Endothelial cell (in vitro differentiated cells): ENCODE measurements around the gene NHLH1. TPM values are rescaled to one million over a fixed set of nuclear protein-coding genes. Genes with fewer than 3 reads are reported as not detected.

ENCODE experiments used
- DNase-seq: peaks from one replicate; pipeline ENCODE4 v3.0.0; 2021; ENCODE audit warnings: low spot score
- H3K27ac Mint-ChIP-seq: one replicate; pipeline ENCODE4 v1.8.0; 2021; ENCODE audit warnings: mixed read lengths, inconsistent platforms; ENCODE audit not compliant: unreplicated experiment
- H3K27me3 Mint-ChIP-seq: one replicate; pipeline ENCODE4 v1.8.0; 2021; ENCODE audit warnings: mild to moderate bottlenecking, moderate library complexity, mixed read lengths, inconsistent platforms; ENCODE audit not compliant: unreplicated experiment
- H3K36me3 Mint-ChIP-seq: one replicate; pipeline ENCODE4 v1.8.0; 2021; ENCODE audit warnings: mild to moderate bottlenecking, low read depth, mixed read lengths, inconsistent platforms; ENCODE audit not compliant: unreplicated experiment
- H3K4me1 Mint-ChIP-seq: one replicate; pipeline ENCODE4 v1.8.0; 2021; ENCODE audit warnings: mild to moderate bottlenecking, mixed read lengths, inconsistent platforms; ENCODE audit not compliant: unreplicated experiment
- H3K4me3 Mint-ChIP-seq: one replicate; pipeline ENCODE4 v1.8.0; 2021; ENCODE audit warnings: mild to moderate bottlenecking, mixed read lengths, inconsistent platforms; ENCODE audit not compliant: unreplicated experiment
- H3K9me3 Mint-ChIP-seq: one replicate; pipeline ENCODE4 v1.8.0; 2021; ENCODE audit warnings: mixed read lengths, inconsistent platforms; ENCODE audit not compliant: unreplicated experiment
- CTCF ChIP-seq: fragments of 200-600 bp; sonication (generic); IDR thresholded peaks from one replicate; pipeline ENCODE4 v1.5.0; 2021; ENCODE audit warnings: antibody characterized with exemption; ENCODE audit not compliant: unreplicated experiment
- total RNA-seq: library from RNA; stranded (reverse); fragmentation: NEBNext Ultra II Directional; extraction: Animal tissue kit (Norgen Biotek cat#: 25700); gene quantifications from one replicate; pipeline ENCODE4 v1.2.1, GENCODE V29; 2021; ENCODE audit not compliant: unreplicated experiment

Gene NHLH1
- total RNA-seq, 1 donor from 2014 or later, result 1.2 TPM

- Mint-ChIP-seq H3K27me3 (peaks cover 13% of the 10 kb centered on the region), H3K9me3 (no peaks in the 10 kb centered on the region), H3K4me1 (peaks cover 15% of the 10 kb centered on the region), H3K36me3 (peaks cover 59% of the 10 kb centered on the region), H3K27ac (no peak overlapping the region), H3K4me3 (peak overlapping the region; percentile 53)
- TF ChIP-seq CTCF, result no peak
- DNase-seq, result no peak
These were observed 54.3 kb downstream of the NHLH1 start for GRCh38 chr1:160420881-160421842.

DNA sequence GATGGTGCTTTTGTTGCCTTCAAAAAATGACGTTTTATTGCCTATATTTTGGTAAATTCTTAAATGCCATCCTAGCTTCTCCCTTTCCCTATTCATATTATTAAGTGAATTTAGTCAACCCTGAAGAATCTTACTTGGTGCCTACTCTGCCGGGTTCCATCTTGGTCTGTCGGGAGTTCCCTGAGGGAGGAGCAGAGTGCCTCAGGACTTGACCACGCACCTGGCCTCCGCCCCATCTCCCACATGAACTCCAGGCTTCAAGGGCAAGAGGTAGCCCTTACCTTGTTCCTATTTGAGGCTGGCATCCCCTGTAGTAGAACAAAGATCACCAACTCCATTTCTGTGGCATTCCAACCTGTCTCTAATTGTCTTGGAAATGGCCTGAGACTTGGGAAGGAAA, 55.0 kb downstream of the NHLH1 start:
- H3K4me3 Mint-ChIP-seq, result peak overlapping the region; percentile 53
- H3K9me3 Mint-ChIP-seq, result no peaks in the 10 kb centered on the region
- peaks cover 63% of the 10 kb centered on the region for H3K36me3 Mint-ChIP-seq
- TF ChIP-seq CTCF, result no peak
- no peak overlapping the region for H3K27ac Mint-ChIP-seq
- peaks cover 13% of the 10 kb centered on the region for H3K27me3 Mint-ChIP-seq
- no peak for DNase-seq
- H3K4me1 Mint-ChIP-seq, result peaks cover 12% of the 10 kb centered on the region

Other genes with a start within 250 kb of the NHLH1 start
- gene ATP1A4, start 215.5 kb upstream of the NHLH1 start, total RNA-seq, result not detected
- gene CASQ1, start 176.5 kb upstream of the NHLH1 start, total RNA-seq, result not detected
- gene PEA15, start 161.7 kb upstream of the NHLH1 start, total RNA-seq, result 593 TPM
- gene DCAF8, start 104.5 kb upstream of the NHLH1 start, total RNA-seq, result 134 TPM
- 61.7 TPM for gene PEX19, start 81.9 kb upstream of the NHLH1 start, total RNA-seq
- gene COPA, start 23.8 kb upstream of the NHLH1 start, total RNA-seq, result 178 TPM
- gene NCSTN, start 23.7 kb upstream of the NHLH1 start, total RNA-seq, result 115 TPM
- 79.8 TPM for gene VANGL2, start 33.5 kb downstream of the NHLH1 start, total RNA-seq
- not detected for gene SLAMF6, start 156.2 kb downstream of the NHLH1 start, total RNA-seq
- gene CD84, start 212.4 kb downstream of the NHLH1 start, total RNA-seq, result not detected